Thyroid gland (tissue), 4 donors: ENCODE data around the gene ESYT1. TPM values are rescaled to one million over a fixed set of nuclear protein-coding genes. Genes with fewer than 3 reads are reported as not detected.

Experiments used
- DNase-seq, 2 donors: peaks; one replicate each; pipeline ENCODE4 v3.0.0-alpha.2; 2019
- H3K27ac ChIP-seq, 3 donors: fragments of 200-600 bp; sonication (generic); 1 replicate in 2 of 3; 2 replicates in 1 of 3; pipeline ENCODE4 v1.5.1; 2016 to 2019; ENCODE audit warnings: mild to moderate bottlenecking in 1 of 3, moderate library complexity in 1 of 3
- H3K27me3 ChIP-seq: fragments of 200-600 bp; sonication (generic); one replicate; pipeline ENCODE4 v1.5.1; 2019
- H3K36me3 ChIP-seq, 2 donors: fragments of 200-600 bp; sonication (generic); one replicate each; pipeline ENCODE4 v1.5.1; 2016 to 2019
- H3K4me1 ChIP-seq, 2 donors: fragments of 200-600 bp; sonication (generic); one replicate each; pipeline ENCODE4 v1.5.1; 2017 to 2019
- H3K4me3 ChIP-seq, 3 donors: fragments of 200-600 bp; sonication (generic); replicated peaks in 1 of 3; 1 replicate in 2 of 3; 2 replicates in 1 of 3; pipeline ENCODE4 v1.5.1; 2016; ENCODE audit warnings: mild to moderate bottlenecking in 1 of 3
- H3K9me3 ChIP-seq: fragments of 200-600 bp; sonication (generic); one replicate; pipeline ENCODE4 v1.5.1; 2017
- POLR2A ChIP-seq, 2 donors: fragments of 450-650 bp; IDR thresholded peaks; one replicate each; pipeline ENCODE4 v1.6.1; 2017; ENCODE audit warnings: antibody characterized with exemption in 2 of 2, mild to moderate bottlenecking in 2 of 2, moderate library complexity in 1 of 2
- WGBS, 2 donors: methylation state at CpG; one replicate each; pipeline ENCODE4 v1.1.5; 2017; 5-methylcytosine and 5-hydroxymethylcytosine counted together
- intact Hi-C: fragments of 100-400 bp; cut with DNase I; formaldehyde crosslinking; loops from one replicate; pipeline ENCODE4 v1.15.1; 2023
- total RNA-seq, 4 donors: library from RNA; depleted of rRNA; stranded (reverse); fragments of >200 nt; gene quantifications; one replicate each; pipeline ENCODE4 v1.2.3, GENCODE V29; 2016
- TF ChIP-seq, protein P1 (sequence below), 6 experiments: fragments of 200-600 bp in 3 of 6; fragments of 450-650 bp in 3 of 6; sonication (generic) in 3 of 6; IDR thresholded peaks; one replicate each; pipeline ENCODE4 v1.5.1; 2016 to 2019; ENCODE audit warnings: antibody characterized with exemption in 6 of 6, mild to moderate bottlenecking in 2 of 6, inconsistent platforms in 1 of 6, moderate library complexity in 1 of 6

The ESYT1 gene
- total RNA-seq, 4 donors from 2014 or later: 60.6 to 84.7 (median 68.7) TPM

DNA sequence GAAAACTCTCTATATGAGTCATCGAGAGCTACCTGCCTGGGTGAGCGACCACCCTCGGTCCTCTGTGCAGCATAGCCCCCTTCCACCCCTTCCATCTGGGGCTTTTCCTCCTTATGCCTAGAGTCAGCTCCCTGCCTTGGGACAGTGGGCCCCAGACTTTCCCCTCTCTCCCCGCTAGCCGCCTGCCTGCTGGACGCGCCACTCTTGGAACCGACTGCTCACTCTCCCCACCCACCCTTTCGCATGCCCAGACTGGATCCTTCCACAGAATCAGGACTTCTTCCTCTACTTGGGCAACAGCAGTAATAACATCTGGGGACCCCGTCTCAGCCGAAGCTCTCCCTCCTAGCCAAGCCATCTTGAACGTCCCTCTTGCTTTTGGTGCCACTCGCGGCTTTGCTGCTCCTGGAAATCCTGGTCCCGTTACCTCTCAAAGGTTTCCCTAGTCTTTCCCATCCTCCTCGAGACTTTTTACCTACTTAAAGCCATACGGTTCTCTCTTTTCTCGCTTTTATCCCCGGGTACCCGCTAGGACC lies 671 bp downstream of the ESYT1 start:
- 1% methylated on average over 19 of the region's 20 CpGs for WGBS, 2 donors
- no peak for TF ChIP-seq POLR2A (IDR thresholded peaks at IDR 0.05)
- TF ChIP-seq, protein P1, sequence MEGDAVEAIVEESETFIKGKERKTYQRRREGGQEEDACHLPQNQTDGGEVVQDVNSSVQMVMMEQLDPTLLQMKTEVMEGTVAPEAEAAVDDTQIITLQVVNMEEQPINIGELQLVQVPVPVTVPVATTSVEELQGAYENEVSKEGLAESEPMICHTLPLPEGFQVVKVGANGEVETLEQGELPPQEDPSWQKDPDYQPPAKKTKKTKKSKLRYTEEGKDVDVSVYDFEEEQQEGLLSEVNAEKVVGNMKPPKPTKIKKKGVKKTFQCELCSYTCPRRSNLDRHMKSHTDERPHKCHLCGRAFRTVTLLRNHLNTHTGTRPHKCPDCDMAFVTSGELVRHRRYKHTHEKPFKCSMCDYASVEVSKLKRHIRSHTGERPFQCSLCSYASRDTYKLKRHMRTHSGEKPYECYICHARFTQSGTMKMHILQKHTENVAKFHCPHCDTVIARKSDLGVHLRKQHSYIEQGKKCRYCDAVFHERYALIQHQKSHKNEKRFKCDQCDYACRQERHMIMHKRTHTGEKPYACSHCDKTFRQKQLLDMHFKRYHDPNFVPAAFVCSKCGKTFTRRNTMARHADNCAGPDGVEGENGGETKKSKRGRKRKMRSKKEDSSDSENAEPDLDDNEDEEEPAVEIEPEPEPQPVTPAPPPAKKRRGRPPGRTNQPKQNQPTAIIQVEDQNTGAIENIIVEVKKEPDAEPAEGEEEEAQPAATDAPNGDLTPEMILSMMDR (IDR thresholded peaks at IDR 0.05): no peak
- peaks cover 16 to 31% of the 10 kb centered on the region in 2 donors for H3K36me3 ChIP-seq
- intact Hi-C loops: loop anchor here (10.0 kb wide), 2 partner anchors 96 to 336 kb away; partner anchors contain the start of genes NABP2, RNF41 and SPRYD4
- H3K27ac ChIP-seq: peak overlapping the region; percentile 71 to 85 (median 80)
- H3K4me3 ChIP-seq: peak overlapping the region; percentile 45 to 73 (median 60)
- H3K27me3 ChIP-seq: no peaks in the 10 kb centered on the region
- peak; percentile 29 to 37 for DNase-seq
- H3K4me1 ChIP-seq: peaks cover 39 to 46% of the 10 kb centered on the region in 2 donors
- no peaks in the 10 kb centered on the region for H3K9me3 ChIP-seq

DNA sequence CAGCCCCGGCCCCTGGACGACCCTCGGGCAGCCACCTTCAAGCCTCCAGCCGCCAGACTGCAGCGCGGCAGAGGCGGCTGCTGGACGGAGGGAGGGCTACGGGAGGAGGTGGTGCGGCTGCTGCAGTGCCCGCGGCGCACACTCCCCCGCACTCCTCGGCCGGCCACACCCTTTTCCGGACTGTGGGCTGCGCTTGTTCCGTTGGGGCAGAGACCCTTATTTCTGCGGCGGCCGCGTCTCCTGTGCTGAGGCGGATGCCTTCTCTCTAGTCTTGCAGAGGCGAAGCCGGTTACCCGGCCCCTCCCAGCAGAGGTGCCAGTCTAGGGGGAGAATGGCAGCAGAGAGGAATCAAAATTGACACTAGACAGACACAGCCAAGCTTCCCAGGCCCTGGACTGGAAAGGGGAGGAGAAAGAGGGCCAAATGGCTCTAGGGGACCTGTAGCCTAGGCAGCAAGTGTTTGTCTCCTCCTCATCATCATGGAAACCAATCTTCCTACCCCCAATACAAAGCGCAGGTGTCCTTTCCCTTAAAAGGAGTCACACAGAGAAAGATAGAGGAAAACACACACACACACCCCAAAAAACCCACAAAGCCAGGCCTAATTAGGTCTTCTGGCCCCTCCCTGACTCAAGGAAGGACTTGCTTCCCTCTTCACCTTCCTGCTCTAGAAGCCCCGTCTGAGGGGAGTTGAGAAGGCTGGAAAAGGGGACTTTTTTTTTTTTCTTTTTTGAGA lies 1.3 kb downstream of the ESYT1 start:
- intact Hi-C loops: loop anchor here (10.0 kb wide), 2 partner anchors 95 to 335 kb away; partner anchors contain the start of genes NABP2, RNF41 and SPRYD4
- Histone ChIP-seq H3K4me1 (peaks cover 36 to 43% of the 10 kb centered on the region in 2 donors), H3K27me3 (no peaks in the 10 kb centered on the region), H3K4me3 (peak overlapping the region; percentile 45 to 73 (median 60)), H3K27ac (peak overlapping the region; percentile 71 to 85 (median 80)), H3K9me3 (no peaks in the 10 kb centered on the region), H3K36me3 (peaks cover 20 to 32% of the 10 kb centered on the region in 2 donors)
- WGBS, 2 donors: 3 to 5% methylated on average over 17 to 20 of the region's 29 CpGs
- TF ChIP-seq POLR2A (IDR thresholded peaks at IDR 0.05): peak in 1 of 2 donors; percentile 52
- TF ChIP-seq, protein P1 (IDR thresholded peaks at IDR 0.05): no peak
- peak; percentile 60 to 67 for DNase-seq

DNA sequence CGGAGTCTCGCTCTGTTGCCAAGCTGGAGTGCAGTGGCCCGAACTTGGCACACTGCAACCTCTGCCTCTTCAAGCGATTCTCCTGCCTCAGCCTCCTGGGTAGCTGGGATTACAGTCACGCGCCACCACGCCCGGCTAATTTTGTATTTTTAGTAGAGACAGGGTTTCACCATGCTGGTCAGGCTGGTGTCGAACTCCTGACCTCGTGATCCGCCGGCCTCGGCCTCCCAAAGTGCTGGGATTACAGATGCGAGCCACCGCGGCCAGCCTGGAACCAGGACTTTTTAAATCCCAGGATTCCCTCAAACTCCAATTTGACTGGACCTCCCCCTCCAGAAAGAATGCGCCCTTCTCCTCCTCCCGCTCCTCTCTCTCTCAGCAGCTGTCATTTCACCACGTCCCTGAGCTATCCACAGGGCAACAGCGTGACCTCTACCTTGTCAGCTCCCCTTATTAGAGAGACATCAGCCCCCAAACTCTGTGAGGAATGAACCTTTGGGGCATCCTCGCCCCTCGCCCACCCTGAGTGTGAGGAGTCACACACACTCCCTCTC lies 2.0 kb downstream of the ESYT1 start:
- no peaks in the 10 kb centered on the region for H3K27me3 ChIP-seq
- peaks cover 20 to 32% of the 10 kb centered on the region in 2 donors for H3K36me3 ChIP-seq
- TF ChIP-seq, protein P1 (IDR thresholded peaks at IDR 0.05): no peak
- TF ChIP-seq POLR2A (IDR thresholded peaks at IDR 0.05): no peak
- peaks cover 29 to 37% of the 10 kb centered on the region in 2 donors for H3K4me1 ChIP-seq
- peak overlapping the region in 2 of 3 donors; percentile 80 to 85 for H3K27ac ChIP-seq
- H3K4me3 ChIP-seq: peak overlapping the region in 1 of 3 donors; percentile 60
- 56 to 60% methylated on average over 22 of the region's 22 CpGs for WGBS, 2 donors
- H3K9me3 ChIP-seq: no peaks in the 10 kb centered on the region
- peak; percentile 49 to 57 for DNase-seq
- intact Hi-C loops: loop anchor here (10.0 kb wide), 2 partner anchors 95 to 335 kb away; partner anchors contain the start of genes NABP2, RNF41 and SPRYD4

DNA sequence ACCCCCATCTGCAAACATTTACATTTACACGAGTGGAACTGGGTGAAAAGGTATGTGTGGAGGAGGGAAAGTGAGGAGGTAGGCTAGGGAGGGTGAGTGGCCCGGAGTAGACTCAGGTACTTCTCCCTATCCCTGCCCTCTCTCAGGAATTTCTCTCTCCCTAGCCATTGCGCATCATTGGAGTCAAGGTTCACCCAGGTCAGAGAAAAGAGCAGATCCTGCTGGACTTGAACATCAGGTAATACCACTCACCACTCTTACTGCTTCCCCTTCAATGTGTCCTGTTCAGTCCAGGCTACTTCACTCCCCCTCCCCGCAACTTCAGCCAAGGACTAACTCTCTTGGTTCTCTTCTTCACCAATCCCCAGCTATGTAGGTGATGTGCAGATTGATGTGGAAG lies 2.8 kb downstream of the ESYT1 start:
- Histone ChIP-seq H3K27ac (no peak overlapping the region), H3K4me3 (no peak overlapping the region), H3K36me3 (peaks cover 20 to 32% of the 10 kb centered on the region in 2 donors), H3K9me3 (no peaks in the 10 kb centered on the region), H3K4me1 (peaks cover 21 to 28% of the 10 kb centered on the region in 2 donors), H3K27me3 (no peaks in the 10 kb centered on the region)
- 85 to 90% methylated on average over 4 of the region's 4 CpGs for WGBS, 2 donors
- intact Hi-C loops: no loop called here
- TF ChIP-seq, protein P1 (IDR thresholded peaks at IDR 0.05): no peak
- no peak for TF ChIP-seq POLR2A (IDR thresholded peaks at IDR 0.05)
- DNase-seq: no peak
